A673 (cell line): ENCODE data around the gene MGAT5B.

Experiments used
- CTCF ChIP-seq: fragments of 300-800, 200-600 bp; sonication (generic); conservative IDR thresholded peaks from 2 replicates; pipeline ENCODE4 v1.5.1; 2017; ENCODE audit warnings: low read depth, mild to moderate bottlenecking, antibody characterized with exemption, low read length, moderate library complexity, mixed read lengths
- EZH2 ChIP-seq: fragments of 200-600 bp; sonication (generic); IDR thresholded peaks from 2 replicates; pipeline ENCODE4 v1.6.1; 2017; ENCODE audit warnings: borderline replicate concordance, low read depth, mild to moderate bottlenecking, mixed read lengths, antibody characterized with exemption, low read length; ENCODE audit not compliant: poor library complexity, severe bottlenecking

GRCh38 chr17:76879691-76880090 is 11.5 kb downstream of the MGAT5B start:
- TF ChIP-seq EZH2, result no peak
- no peak for TF ChIP-seq CTCF
